K562 (cell line): ENCODE measurements around the gene LRRC41. TPM values are rescaled to one million over a fixed set of nuclear protein-coding genes. Genes with fewer than 3 reads are reported as not detected.

Experiments
- COPS2 ChIP-seq: fragments of 450-650 bp; conservative IDR thresholded peaks from 2 replicates; pipeline ENCODE4 v1.6.1; 2016; ENCODE audit warnings: mild to moderate bottlenecking, moderate library complexity
- KAT2B ChIP-seq: IDR thresholded peaks from one replicate; pipeline ENCODE4 v1.6.1; 2012; ENCODE audit warnings: low read depth, mild to moderate bottlenecking, control low read depth, inconsistent platforms, low read length, moderate library complexity
- POU5F1 ChIP-seq: fragments of 150-350 bp; IDR thresholded peaks from 2 replicates; pipeline ENCODE4 v1.6.1; 2014; ENCODE audit warnings: borderline replicate concordance, low read length, low read depth, mild to moderate bottlenecking; ENCODE audit not compliant: partially characterized antibody
- PURB ChIP-seq: sonication (generic); formaldehyde crosslinking; IDR thresholded peaks from 2 replicates; pipeline ENCODE4 v1.9.0; 2021; ENCODE audit warnings: low read depth, mild to moderate bottlenecking, missing genetic modification reagents
- SIN3B ChIP-seq: fragments of 450-650 bp; IDR thresholded peaks from 2 replicates; pipeline ENCODE4 v1.6.1; 2017; ENCODE audit warnings: low read depth, mild to moderate bottlenecking, moderate library complexity
- TEAD1 ChIP-seq, 2 experiments: fragments of 450-650 bp in 1 of 2; sonication (generic) in 1 of 2; formaldehyde crosslinking; IDR thresholded peaks; 2 replicates each; pipeline versions ENCODE4 v1.4.0 to v1.8.0; 2020 to 2022; ENCODE audit warnings: mild to moderate bottlenecking in 2 of 2, missing genetic modification reagents in 1 of 2
- ZC3H4 ChIP-seq: sonication (generic); formaldehyde crosslinking; IDR thresholded peaks from 2 replicates; pipeline ENCODE4 v1.9.0; 2021; ENCODE audit warnings: missing genetic modification reagents, borderline replicate concordance
- ZFX ChIP-seq: sonication (generic); formaldehyde crosslinking; IDR thresholded peaks from 2 replicates; pipeline ENCODE4 v1.8.0; 2022; ENCODE audit warnings: mild to moderate bottlenecking, missing genetic modification reagents, moderate library complexity
- polyA plus RNA-seq, 8 experiments: library from polyadenylated mRNA; depleted of rRNA in 4 of 8; stranded (reverse) in 5 of 8; unstranded in 3 of 8; fragments of >200 nt; fragmentation: Nextera tagmentation in 2 of 8; fragmentation: Illumina TruSeq in 1 of 8; extraction: Ambion mirVana in 2 of 8; extraction: Trizol in 1 of 8; gene quantifications; 2 replicates each; pipeline versions ENCODE4 v1.2.1 to v1.2.3, GENCODE V29; 2011 to 2014; ENCODE audit warnings: inconsistent platforms in 1 of 8, missing spikeins in 1 of 8
- total RNA-seq, 7 experiments: library from RNA; depleted of rRNA in 6 of 7; stranded (reverse); fragments of >200 nt in 6 of 7; fragmentation: Illumina TruSeq in 2 of 7; extraction: Trizol in 2 of 7; gene quantifications; 2 replicates each; pipeline versions ENCODE4 v1.2.1 to v1.2.3, GENCODE V29; 2011 to 2021; ENCODE audit warnings: low replicate concordance in 1 of 7
- TF ChIP-seq, protein P1 (sequence below): fragments of 250-450 bp; sonication (Bioruptor Pico); IDR thresholded peaks from 2 replicates; pipeline ENCODE4 v1.9.0; 2021; ENCODE audit warnings: mild to moderate bottlenecking, inconsistent platforms
- TF ChIP-seq, protein P2 (sequence below): sonication (generic); formaldehyde crosslinking; IDR thresholded peaks from 2 replicates; pipeline ENCODE4 v1.8.0; 2022; ENCODE audit warnings: mild to moderate bottlenecking, missing genetic modification reagents, borderline replicate concordance
- TF ChIP-seq, protein P3 (sequence below): fragments of 250-450 bp; sonication (Bioruptor Pico); IDR thresholded peaks from 2 replicates; pipeline ENCODE4 v1.4.0; 2020; ENCODE audit warnings: mild to moderate bottlenecking, moderate library complexity
- TF ChIP-seq, protein P4 (sequence below): sonication (generic); formaldehyde crosslinking; IDR thresholded peaks from 2 replicates; pipeline ENCODE4 v1.8.0; 2022; ENCODE audit warnings: mild to moderate bottlenecking, missing genetic modification reagents

LRRC41 gene
- total and polyA plus RNA-seq, 9 of the 15 experiments (the other 6 are each of a cell fraction or from before 2014, with no cell fraction given) = 10.5 to 64.7 (median 44.2) TPM

DNA sequence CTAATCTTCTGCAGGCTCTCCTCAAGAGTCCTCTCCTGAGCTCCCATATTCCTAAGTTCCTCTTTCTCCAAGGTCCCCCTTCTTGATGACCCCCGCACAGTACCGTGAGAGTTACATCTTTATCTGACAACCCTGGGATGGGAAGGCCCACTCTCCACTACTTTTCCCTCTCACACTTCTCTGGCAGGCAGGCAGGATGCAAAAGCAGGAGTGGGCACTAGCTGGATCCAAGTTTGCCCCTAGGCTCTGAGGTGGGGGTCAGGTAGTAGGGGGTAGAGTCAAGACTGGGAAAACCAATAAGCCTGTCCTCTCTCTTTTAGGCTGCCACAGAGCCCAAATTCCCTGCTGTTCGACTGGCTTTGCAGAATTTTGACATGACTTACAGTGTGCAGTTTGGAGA lies 41.1 kb upstream of the LRRC41 start (continued):
- TF ChIP-seq, protein P1, sequence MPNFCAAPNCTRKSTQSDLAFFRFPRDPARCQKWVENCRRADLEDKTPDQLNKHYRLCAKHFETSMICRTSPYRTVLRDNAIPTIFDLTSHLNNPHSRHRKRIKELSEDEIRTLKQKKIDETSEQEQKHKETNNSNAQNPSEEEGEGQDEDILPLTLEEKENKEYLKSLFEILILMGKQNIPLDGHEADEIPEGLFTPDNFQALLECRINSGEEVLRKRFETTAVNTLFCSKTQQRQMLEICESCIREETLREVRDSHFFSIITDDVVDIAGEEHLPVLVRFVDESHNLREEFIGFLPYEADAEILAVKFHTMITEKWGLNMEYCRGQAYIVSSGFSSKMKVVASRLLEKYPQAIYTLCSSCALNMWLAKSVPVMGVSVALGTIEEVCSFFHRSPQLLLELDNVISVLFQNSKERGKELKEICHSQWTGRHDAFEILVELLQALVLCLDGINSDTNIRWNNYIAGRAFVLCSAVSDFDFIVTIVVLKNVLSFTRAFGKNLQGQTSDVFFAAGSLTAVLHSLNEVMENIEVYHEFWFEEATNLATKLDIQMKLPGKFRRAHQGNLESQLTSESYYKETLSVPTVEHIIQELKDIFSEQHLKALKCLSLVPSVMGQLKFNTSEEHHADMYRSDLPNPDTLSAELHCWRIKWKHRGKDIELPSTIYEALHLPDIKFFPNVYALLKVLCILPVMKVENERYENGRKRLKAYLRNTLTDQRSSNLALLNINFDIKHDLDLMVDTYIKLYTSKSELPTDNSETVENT = no peak
- TF ChIP-seq, protein P2, sequence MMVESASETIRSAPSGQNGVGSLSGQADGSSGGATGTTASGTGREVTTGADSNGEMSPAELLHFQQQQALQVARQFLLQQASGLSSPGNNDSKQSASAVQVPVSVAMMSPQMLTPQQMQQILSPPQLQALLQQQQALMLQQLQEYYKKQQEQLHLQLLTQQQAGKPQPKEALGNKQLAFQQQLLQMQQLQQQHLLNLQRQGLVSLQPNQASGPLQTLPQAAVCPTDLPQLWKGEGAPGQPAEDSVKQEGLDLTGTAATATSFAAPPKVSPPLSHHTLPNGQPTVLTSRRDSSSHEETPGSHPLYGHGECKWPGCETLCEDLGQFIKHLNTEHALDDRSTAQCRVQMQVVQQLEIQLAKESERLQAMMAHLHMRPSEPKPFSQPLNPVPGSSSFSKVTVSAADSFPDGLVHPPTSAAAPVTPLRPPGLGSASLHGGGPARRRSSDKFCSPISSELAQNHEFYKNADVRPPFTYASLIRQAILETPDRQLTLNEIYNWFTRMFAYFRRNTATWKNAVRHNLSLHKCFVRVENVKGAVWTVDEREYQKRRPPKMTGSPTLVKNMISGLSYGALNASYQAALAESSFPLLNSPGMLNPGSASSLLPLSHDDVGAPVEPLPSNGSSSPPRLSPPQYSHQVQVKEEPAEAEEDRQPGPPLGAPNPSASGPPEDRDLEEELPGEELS (CRISPR knock-in tag) = no peak
- TF ChIP-seq ZFX (CRISPR knock-in tag) = no peak
- TF ChIP-seq, protein P3, sequence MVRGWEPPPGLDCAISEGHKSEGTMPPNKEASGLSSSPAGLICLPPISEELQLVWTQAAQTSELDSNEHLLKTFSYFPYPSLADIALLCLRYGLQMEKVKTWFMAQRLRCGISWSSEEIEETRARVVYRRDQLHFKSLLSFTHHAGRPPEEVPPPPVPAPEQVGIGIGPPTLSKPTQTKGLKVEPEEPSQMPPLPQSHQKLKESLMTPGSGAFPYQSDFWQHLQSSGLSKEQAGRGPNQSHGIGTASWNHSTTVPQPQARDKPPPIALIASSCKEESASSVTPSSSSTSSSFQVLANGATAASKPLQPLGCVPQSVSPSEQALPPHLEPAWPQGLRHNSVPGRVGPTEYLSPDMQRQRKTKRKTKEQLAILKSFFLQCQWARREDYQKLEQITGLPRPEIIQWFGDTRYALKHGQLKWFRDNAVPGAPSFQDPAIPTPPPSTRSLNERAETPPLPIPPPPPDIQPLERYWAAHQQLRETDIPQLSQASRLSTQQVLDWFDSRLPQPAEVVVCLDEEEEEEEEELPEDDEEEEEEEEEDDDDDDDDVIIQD (CRISPR knock-in tag) = no peak
- no peak for TF ChIP-seq SIN3B
- no peak for TF ChIP-seq TEAD1 (CRISPR knock-in tag; IDR thresholded peaks at IDR 0.05)
- no peak for TF ChIP-seq COPS2
- no peak for TF ChIP-seq ZC3H4 (CRISPR knock-in tag)
- TF ChIP-seq POU5F1 = no peak
- TF ChIP-seq KAT2B = no peak
- TF ChIP-seq, protein P4, sequence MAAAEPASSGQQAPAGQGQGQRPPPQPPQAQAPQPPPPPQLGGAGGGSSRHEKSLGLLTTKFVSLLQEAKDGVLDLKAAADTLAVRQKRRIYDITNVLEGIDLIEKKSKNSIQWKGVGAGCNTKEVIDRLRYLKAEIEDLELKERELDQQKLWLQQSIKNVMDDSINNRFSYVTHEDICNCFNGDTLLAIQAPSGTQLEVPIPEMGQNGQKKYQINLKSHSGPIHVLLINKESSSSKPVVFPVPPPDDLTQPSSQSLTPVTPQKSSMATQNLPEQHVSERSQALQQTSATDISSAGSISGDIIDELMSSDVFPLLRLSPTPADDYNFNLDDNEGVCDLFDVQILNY = no peak
- TF ChIP-seq PURB (CRISPR knock-in tag) = no peak
